ENCODE measurements around the gene ZNF311. TPM values are rescaled to one million over a fixed set of nuclear protein-coding genes. Genes with fewer than 3 reads are reported as not detected.

ZNF311 gene
- total and polyA plus RNA-seq, 9 of the 15 experiments (the other 6 are each of a cell fraction or from before 2014, with no cell fraction given), result 5.1 to 10.0 (median 7.5) TPM

DNA sequence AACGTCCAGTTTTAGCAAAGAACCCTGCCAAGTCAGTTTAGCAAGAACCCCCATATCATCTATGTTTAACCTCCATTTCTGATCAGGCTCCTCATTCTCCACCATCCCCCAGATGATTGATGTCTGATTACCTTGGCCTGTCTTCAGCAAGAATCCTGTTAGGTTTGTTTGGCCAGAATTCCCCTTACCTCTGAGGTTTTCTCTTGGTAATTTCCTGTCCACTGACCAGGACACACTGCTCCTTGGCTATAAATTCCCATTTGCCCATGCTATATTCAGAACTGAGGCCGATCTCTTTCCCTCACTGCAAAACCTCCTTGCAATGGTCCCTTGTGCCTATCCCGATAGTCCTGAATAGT lies 27.0 kb downstream of the ZNF311 start:
- FAIRE-seq (no peak), ATAC-seq (no peak), DNase-seq (ENCODE audit: extremely low read depth in 1 of 4, low spot score in 3 of 4) (no peak)
- POLR2A ChIA-PET, result interaction anchor here (3.8 kb wide), 1 partner anchor 8 kb away, joined by 17 read pairs; no protein-coding TSS in a partner anchor
- peaks cover 27 to 40% of the 10 kb centered on the region in 2 experiments for H3K4me1 ChIP-seq (replicated peaks in 1 of 2; ENCODE audit: control insufficient read depth in 2 of 2, insufficient read depth in 2 of 2, low read length in 2 of 2)
- H3K27ac ChIP-seq (ENCODE audit: extremely low read depth, low read depth, low read length), result peak overlapping the region; percentile 97
- H3K9ac ChIP-seq (ENCODE audit: insufficient read depth in 1 of 2, low read depth in 2 of 2, low read length in 2 of 2), result peak overlapping the region in 1 of 2 experiments; percentile 42; a peak in 2 of 4 replicates
- 0 out of 2 replicates have a peak, but pooled peaks cover 7% of the 10 kb centered on the region for H3K9me3 ChIP-seq (replicated peaks; ENCODE audit: control insufficient read depth, insufficient read depth, low read depth, low read length)
- WGBS (ENCODE audit: insufficient coverage, low coverage, missing lambda C conversion rate), result 75% methylated on average over 3 of the region's 3 CpGs
- CTCF ChIA-PET (ENCODE audit: low intra/inter-chr PET ratio), result interaction anchor here (0.5 kb wide), 1 partner anchor 16 kb away, joined by 3 read pairs; no protein-coding TSS in a partner anchor
- H3K36me3 ChIP-seq (ENCODE audit: control insufficient read depth, insufficient read depth, low read length), result no peaks in the 10 kb centered on the region
- in situ Hi-C loops (cut with MboI) (no loop called here), intact Hi-C loops (cut with micrococcal nuclease) (no loop called here)
- no peak overlapping the region for H3K4me3 ChIP-seq
- no peak overlapping the region for H3K4me2 ChIP-seq (ENCODE audit: insufficient read depth, low read length)
- BruUV-seq (replicated peaks), result no TSS peak
- no peaks in the 10 kb centered on the region for H4K20me1 ChIP-seq (replicated peaks; ENCODE audit: control insufficient read depth, insufficient read depth, low read length)
- H2AFZ ChIP-seq (ENCODE audit: low read depth, low read length), result peak overlapping the region; percentile 87
- H3K9me1 ChIP-seq (ENCODE audit: control insufficient read depth, insufficient read depth, low read length), result no peaks in the 10 kb centered on the region
- H3K79me2 ChIP-seq (ENCODE audit: control insufficient read depth, insufficient read depth, low read length), result no peaks in the 10 kb centered on the region
- H3K27me3 ChIP-seq (ENCODE audit: control insufficient read depth in 2 of 2, insufficient read depth in 2 of 2, low read length in 2 of 2), result no peaks in the 10 kb centered on the region
- TF ChIP-seq PURB (CRISPR knock-in tag; IDR thresholded peaks at IDR 0.05; ENCODE audit: low read depth) (no peak), EHMT2 (IDR thresholded peaks at IDR 0.05) (no peak), GABPB1 (CRISPR knock-in tag; IDR thresholded peaks at IDR 0.05) (no peak), RBBP5 (IDR thresholded peaks at IDR 0.05; ENCODE audit: borderline replicate concordance, insufficient read depth, low read length, poor library complexity, severe bottlenecking) (no peak), NR2F6 (CRISPR knock-in tag; IDR thresholded peaks at IDR 0.05) (no peak), ZNF232 (CRISPR knock-in tag; IDR thresholded peaks at IDR 0.05) (no peak), EP300 (IDR thresholded peaks at IDR 0.05; ENCODE audit: low read length) (no peak), HMGN3 (IDR thresholded peaks at IDR 0.05; ENCODE audit: borderline replicate concordance, extremely low read depth, insufficient read length, low read depth, low read length) (no peak), PHF8 (IDR thresholded peaks at IDR 0.05; ENCODE audit: borderline replicate concordance, low read length) (no peak), SP1 (CRISPR knock-in tag; IDR thresholded peaks at IDR 0.05) (no peak), KLF16 (IDR thresholded peaks at IDR 0.05) (no peak), KLF10 (CRISPR knock-in tag; IDR thresholded peaks at IDR 0.05) (no peak), RBFOX2 (IDR thresholded peaks at IDR 0.05; ENCODE audit: low read depth, low read length) (no peak), ZBTB8A (IDR thresholded peaks at IDR 0.05; ENCODE audit: partially characterized antibody) (no peak), HIVEP1 (CRISPR knock-in tag; IDR thresholded peaks at IDR 0.05) (no peak), ETS2 (tag; IDR thresholded peaks at IDR 0.05; ENCODE audit: borderline replicate concordance, poor library complexity, severe bottlenecking) (no peak)
- TF ChIP-seq, protein P1, sequence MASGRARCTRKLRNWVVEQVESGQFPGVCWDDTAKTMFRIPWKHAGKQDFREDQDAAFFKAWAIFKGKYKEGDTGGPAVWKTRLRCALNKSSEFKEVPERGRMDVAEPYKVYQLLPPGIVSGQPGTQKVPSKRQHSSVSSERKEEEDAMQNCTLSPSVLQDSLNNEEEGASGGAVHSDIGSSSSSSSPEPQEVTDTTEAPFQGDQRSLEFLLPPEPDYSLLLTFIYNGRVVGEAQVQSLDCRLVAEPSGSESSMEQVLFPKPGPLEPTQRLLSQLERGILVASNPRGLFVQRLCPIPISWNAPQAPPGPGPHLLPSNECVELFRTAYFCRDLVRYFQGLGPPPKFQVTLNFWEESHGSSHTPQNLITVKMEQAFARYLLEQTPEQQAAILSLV (tag; IDR thresholded peaks at IDR 0.05), result no peak; the same call in 1 of the 2 replicates
- TF ChIP-seq, protein P2, sequence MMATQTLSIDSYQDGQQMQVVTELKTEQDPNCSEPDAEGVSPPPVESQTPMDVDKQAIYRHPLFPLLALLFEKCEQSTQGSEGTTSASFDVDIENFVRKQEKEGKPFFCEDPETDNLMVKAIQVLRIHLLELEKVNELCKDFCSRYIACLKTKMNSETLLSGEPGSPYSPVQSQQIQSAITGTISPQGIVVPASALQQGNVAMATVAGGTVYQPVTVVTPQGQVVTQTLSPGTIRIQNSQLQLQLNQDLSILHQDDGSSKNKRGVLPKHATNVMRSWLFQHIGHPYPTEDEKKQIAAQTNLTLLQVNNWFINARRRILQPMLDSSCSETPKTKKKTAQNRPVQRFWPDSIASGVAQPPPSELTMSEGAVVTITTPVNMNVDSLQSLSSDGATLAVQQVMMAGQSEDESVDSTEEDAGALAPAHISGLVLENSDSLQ (IDR thresholded peaks at IDR 0.05), result peak; percentile 33; the same call in 1 of the 2 replicates
- TF ChIP-seq, protein P3, sequence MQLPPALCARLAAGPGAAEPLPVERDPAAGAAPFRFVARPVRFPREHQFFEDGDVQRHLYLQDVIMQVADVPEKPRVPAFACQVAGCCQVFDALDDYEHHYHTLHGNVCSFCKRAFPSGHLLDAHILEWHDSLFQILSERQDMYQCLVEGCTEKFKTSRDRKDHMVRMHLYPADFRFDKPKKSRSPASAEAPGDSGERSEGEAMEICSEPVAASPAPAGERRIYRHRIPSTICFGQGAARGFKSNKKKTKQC (CRISPR knock-in tag; IDR thresholded peaks at IDR 0.05), result no peak
- TF ChIP-seq, protein P4, sequence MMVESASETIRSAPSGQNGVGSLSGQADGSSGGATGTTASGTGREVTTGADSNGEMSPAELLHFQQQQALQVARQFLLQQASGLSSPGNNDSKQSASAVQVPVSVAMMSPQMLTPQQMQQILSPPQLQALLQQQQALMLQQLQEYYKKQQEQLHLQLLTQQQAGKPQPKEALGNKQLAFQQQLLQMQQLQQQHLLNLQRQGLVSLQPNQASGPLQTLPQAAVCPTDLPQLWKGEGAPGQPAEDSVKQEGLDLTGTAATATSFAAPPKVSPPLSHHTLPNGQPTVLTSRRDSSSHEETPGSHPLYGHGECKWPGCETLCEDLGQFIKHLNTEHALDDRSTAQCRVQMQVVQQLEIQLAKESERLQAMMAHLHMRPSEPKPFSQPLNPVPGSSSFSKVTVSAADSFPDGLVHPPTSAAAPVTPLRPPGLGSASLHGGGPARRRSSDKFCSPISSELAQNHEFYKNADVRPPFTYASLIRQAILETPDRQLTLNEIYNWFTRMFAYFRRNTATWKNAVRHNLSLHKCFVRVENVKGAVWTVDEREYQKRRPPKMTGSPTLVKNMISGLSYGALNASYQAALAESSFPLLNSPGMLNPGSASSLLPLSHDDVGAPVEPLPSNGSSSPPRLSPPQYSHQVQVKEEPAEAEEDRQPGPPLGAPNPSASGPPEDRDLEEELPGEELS (CRISPR knock-in tag; IDR thresholded peaks at IDR 0.05; ENCODE audit: borderline replicate concordance), result no peak
